ENCODE results near the gene SUSD4.

DNA sequence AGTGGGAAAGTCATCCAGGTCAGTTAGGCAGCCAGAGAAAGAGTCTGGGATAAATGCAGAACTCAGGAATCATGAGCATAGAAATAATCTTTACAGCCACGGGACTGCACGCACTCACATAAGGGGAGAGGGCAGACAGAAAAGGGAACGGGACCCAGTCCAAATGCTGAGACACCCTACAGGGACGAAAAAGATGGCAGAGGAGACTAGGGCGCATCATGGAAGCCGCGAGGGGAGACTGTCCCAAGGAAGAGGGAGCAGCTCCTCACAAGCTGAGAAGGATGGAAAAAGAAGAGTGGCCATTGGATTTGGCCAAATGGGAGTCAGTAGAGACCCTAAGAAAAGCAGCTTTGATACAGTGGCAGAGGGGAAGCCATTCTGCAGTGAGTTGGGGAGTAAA lies 118.0 kb downstream of the SUSD4 start:
- TF ChIP-seq, protein P1, sequence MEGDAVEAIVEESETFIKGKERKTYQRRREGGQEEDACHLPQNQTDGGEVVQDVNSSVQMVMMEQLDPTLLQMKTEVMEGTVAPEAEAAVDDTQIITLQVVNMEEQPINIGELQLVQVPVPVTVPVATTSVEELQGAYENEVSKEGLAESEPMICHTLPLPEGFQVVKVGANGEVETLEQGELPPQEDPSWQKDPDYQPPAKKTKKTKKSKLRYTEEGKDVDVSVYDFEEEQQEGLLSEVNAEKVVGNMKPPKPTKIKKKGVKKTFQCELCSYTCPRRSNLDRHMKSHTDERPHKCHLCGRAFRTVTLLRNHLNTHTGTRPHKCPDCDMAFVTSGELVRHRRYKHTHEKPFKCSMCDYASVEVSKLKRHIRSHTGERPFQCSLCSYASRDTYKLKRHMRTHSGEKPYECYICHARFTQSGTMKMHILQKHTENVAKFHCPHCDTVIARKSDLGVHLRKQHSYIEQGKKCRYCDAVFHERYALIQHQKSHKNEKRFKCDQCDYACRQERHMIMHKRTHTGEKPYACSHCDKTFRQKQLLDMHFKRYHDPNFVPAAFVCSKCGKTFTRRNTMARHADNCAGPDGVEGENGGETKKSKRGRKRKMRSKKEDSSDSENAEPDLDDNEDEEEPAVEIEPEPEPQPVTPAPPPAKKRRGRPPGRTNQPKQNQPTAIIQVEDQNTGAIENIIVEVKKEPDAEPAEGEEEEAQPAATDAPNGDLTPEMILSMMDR (IDR thresholded peaks at IDR 0.05; ENCODE audit: poor library complexity) = no peak
- no peak for TF ChIP-seq EZH2phosphoT487 (IDR thresholded peaks at IDR 0.05; ENCODE audit: low read depth, severe bottlenecking, unreplicated experiment)
- TF ChIP-seq EZH2 (IDR thresholded peaks at IDR 0.05; ENCODE audit: borderline replicate concordance) = no peak

Measured in hepatocyte (in vitro differentiated cells).